VCaP (cell line): Measurements from ENCODE around the gene XAB2.

Experiments
- H3K27ac ChIP-seq: fragments of 450-650 bp; 2 replicates; pipeline ENCODE4 v1.5.1; 2017
- TF ChIP-seq, protein P1 (sequence below): fragments of 450-650 bp; conservative IDR thresholded peaks from 2 replicates; pipeline ENCODE4 v1.5.1; 2017; ENCODE audit warnings: mild to moderate bottlenecking, moderate library complexity

The XAB2 gene

DNA sequence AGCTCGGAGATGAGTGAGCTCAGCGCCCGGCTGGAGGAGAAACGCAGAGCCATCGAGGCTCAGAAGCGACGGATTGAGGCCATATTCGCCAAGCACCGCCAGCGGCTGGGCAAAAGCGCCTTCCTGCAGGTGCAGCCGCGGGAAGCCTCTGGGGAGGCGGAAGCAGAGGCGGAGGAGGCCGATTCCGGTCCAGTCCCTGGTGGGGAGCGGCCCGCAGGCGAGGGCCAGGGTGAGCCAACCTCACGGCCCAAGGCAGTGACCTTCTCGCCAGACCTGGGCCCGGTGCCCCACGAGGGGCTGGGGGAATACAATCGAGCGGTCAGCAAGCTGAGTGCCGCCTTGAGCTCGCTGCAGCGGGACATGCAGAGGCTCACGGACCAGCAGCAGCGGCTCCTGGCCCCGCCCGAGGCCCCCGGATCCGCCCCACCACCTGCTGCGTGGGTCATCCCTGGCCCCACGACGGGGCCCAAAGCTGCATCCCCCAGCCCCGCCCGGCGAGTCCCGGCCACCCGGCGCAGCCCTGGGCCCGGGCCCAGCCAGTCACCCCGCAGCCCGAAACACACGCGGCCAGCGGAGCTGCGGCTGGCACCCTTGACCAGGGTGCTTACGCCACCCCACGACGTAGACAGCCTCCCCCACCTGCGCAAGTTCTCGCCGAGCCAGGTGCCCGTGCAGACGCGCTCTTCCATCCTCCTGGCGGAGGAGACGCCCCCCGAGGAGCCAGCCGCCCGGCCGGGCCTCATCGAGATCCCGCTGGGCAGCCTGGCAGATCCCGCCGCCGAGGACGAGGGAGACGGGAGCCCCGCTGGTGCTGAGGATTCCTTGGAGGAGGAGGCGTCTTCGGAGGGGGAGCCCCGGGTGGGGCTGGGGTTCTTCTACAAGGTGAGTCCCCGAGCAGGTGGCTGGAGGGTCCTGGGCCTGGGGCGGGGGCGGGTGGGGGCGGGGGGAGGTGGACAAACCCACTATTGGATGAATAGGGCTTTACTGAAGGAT lies 16.8 kb downstream of the XAB2 start:
- H3K27ac ChIP-seq: no peak overlapping the region
- TF ChIP-seq, protein P1, sequence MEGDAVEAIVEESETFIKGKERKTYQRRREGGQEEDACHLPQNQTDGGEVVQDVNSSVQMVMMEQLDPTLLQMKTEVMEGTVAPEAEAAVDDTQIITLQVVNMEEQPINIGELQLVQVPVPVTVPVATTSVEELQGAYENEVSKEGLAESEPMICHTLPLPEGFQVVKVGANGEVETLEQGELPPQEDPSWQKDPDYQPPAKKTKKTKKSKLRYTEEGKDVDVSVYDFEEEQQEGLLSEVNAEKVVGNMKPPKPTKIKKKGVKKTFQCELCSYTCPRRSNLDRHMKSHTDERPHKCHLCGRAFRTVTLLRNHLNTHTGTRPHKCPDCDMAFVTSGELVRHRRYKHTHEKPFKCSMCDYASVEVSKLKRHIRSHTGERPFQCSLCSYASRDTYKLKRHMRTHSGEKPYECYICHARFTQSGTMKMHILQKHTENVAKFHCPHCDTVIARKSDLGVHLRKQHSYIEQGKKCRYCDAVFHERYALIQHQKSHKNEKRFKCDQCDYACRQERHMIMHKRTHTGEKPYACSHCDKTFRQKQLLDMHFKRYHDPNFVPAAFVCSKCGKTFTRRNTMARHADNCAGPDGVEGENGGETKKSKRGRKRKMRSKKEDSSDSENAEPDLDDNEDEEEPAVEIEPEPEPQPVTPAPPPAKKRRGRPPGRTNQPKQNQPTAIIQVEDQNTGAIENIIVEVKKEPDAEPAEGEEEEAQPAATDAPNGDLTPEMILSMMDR: no peak

GRCh38 chr19:7611541-7612279 lies 17.6 kb downstream of the XAB2 start:
- TF ChIP-seq, protein P1: no peak
- H3K27ac ChIP-seq: no peak overlapping the region

DNA sequence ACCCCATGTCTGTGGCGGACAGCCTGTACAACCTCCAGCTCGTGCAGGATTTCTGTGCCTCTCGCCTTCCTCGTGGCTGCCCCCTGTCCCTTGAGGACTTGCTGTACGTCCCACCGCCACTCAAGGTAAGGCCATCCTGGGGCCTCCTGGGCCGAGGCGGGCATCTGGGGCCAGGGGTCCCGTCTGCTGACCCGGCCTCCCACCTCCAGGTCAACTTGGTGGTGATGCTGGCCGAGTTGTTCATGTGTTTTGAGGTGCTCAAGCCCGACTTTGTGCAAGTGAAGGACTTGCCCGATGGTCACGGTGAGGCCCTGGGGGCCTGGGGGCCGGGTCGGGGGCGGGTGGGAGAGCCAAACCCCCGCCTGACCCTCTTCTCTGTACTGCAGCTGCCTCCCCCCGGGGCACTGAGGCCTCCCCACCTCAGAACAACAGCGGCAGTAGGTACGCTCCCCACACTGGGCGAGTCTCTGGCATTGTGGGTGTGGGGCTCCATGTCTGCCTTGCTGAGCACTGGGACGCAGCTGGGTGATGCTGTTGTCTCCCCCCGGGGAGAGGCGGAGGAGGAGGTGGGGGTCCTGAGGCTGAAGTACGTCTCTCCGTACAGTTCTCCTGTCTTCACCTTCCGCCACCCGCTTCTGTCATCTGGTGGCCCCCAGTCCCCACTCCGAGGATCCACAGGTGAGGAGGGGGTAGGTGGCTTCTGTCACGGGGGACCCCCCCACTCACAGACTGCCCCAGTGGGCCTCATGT lies 18.7 kb downstream of the XAB2 start:
- H3K27ac ChIP-seq: no peak overlapping the region
- TF ChIP-seq, protein P1: no peak

- TF ChIP-seq, protein P1: no peak
- H3K27ac ChIP-seq: no peak overlapping the region
Observed at GRCh38 chr19:7607874-7608560, 21.3 kb downstream of the XAB2 start.

DNA sequence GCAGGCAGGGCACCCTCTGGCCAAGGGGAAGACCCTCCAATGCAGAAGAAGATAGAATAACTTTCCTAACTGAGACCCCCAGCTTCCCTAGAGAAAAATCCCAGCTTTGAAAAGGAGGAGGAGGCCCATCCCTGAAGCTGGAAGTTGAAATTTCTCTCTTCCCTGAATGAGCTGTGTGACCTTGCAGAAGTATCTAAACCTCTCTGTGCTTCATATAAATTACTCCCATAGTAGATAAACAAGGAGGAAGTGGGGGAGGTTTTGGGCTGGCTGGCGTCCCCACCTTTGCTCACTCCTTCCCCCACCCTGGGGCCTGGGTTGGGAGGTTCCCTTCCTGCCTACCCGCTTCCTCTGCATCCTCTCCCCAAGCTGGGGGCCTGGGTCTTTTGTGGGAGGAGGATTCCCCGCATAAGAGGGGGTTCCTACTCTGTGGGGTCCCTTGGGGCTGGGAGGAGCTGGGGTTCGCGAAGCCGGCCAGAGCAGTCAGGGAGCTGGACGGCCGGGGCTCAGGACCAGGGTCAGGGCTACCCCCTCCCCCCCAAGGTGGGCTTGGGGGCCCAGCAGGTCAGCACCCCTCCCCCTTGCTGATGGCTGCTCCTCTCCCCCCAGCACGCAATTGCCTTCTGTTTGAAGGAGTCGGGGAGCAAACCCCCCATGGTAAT lies 22.0 kb downstream of the XAB2 start:
- TF ChIP-seq, protein P1: no peak
- no peak overlapping the region for H3K27ac ChIP-seq

DNA sequence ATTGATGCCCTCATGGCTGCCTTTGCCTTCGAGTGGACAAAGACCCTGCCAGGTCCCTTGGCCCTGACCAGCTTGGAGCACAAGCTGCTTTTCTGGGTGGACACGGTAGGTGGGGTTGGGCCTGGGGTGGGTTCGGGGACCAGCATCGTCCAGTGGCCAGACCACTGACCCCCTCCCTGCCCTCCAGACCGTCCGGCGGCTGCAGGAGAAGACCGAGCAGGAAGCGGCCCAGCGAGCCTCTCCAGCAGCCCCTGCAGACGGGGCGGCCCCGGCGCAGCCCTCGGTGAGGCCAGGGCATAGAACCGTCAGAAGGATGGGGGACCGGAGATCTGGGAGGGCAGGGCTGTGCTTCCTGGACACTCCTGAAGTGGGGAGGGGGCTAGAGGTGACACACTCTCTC lies 23.1 kb downstream of the XAB2 start:
- TF ChIP-seq, protein P1: no peak
- H3K27ac ChIP-seq: no peak overlapping the region
